ENCODE measurements around the gene UBE2F. TPM values are rescaled to one million over a fixed set of nuclear protein-coding genes. Genes with fewer than 3 reads are reported as not detected.
"Not testable (repeated sequence)": the region's sequence is repeated elsewhere in the genome, so short reads cannot be mapped to it uniquely, and the experiment has no call there.

UBE2F gene
- polyA plus RNA-seq, 2 of the 4 experiments (the other 2 are of a cell fraction): 49.7 to 81.1 TPM

DNA sequence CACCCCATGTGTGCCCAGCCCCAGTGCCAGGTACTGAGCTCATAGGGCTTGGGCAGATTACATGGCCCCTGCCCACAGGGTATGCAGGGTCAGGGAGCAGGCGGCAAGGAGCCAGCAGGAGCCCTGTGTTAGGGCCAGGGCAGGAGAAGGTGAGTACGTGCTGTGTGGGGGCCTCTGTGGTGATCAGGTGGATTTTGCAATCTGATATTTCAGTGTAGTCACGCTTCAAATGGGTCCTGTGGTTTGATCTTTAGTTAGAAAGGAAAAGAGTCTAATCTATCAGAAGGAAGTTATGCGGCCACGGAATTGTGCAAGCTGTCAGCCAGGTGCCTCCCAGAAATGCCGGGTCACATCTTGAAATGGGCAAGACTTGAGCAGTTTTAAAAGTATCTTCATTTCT lies 13.9 kb downstream of the UBE2F start (continued):
- TF ChIP-seq HOXB5 (CRISPR knock-in tag; IDR thresholded peaks at IDR 0.05) (no peak), POLR2AphosphoS2 (conservative IDR thresholded peaks at IDR 0.05; ENCODE audit: low read length) (no peak), FOSB (CRISPR knock-in tag; IDR thresholded peaks at IDR 0.05) (no peak), EP300 (IDR thresholded peaks at IDR 0.05) (no peak)

DNA sequence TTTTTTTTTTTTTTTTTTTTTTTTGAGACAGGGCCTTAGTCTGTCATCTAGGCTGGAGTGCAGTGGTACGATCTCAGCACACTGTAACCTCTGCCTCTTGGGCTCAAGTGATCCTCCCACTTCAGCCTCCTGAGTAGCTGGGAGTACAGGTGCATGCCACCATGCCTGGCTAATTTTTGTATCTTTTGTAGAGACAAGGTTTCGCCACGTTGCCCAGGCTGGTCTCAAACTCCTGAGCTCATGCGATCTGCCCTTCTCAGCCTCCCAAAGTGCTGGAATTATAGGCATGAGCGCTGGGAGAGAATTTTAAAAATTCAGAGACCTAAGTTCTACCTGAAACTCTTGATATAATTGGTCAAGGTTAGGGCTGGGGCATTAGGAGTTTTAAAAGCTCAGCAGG lies 14.8 kb downstream of the UBE2F start:
- H3K9me3 ChIP-seq; DNase-seq (ENCODE audit: low read depth in 1 of 2, low spot score in 1 of 2); H3K4me3 ChIP-seq; H3K27ac ChIP-seq; ATAC-seq; H3K4me1 ChIP-seq; H3K4me2 ChIP-seq; FAIRE-seq; POLR2A ChIA-PET: not testable (repeated sequence)
- CTCF ChIA-PET: interaction anchor here (0.6 to 1.2 kb wide), 2 partner anchors 124 to 256 kb away, joined by 3 read pairs; no protein-coding TSS in a partner anchor
- WGBS (ENCODE audit: missing lambda C conversion rate): 86% methylated on average over 5 of the region's 5 CpGs

DNA sequence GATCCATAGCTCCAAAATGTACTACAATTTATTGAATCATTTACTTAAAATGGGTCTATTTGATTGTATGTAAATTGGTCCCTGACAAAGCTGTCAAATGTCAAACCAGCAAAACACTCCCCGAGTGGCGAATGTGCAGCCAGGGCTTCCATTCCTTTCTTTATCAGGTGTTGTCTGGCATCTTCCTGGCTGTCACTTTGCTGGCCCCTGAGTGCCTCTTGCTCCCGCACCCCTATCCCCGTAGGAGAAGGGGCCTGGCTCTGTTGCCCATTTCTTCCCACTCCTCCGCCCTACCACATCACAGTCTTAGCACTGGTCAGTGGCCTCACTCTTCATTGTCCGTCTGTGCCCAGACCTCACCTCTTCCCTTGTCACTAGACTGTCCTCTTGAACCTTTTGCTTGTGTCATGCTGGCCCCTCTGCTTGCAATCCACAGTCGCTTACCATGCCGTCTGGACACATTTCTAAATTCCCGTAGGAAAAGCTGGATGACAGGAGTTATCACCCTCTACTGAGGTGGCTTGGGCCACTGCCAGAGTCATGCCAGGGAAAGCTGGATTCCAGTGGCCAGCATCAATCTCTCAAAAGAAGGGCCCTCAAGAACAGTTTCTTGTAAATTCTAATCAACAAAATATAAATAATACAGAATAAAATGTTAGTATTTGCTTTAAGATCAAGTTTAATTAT lies 15.4 kb downstream of the UBE2F start:
- Histone ChIP-seq H3K4me3 (no peak overlapping the region), H3K9me3 (no peaks in the 10 kb centered on the region), H3K4me1 (no peaks in the 10 kb centered on the region), H3K27ac (no peak overlapping the region), H3K4me2 (no peak overlapping the region)
- no peak for FAIRE-seq
- no peak for TF ChIP-seq SMC3 (IDR thresholded peaks at IDR 0.05)
- no peak for TF ChIP-seq POLR2AphosphoS2 (conservative IDR thresholded peaks at IDR 0.05; ENCODE audit: low read length)
- TF ChIP-seq, protein P1, sequence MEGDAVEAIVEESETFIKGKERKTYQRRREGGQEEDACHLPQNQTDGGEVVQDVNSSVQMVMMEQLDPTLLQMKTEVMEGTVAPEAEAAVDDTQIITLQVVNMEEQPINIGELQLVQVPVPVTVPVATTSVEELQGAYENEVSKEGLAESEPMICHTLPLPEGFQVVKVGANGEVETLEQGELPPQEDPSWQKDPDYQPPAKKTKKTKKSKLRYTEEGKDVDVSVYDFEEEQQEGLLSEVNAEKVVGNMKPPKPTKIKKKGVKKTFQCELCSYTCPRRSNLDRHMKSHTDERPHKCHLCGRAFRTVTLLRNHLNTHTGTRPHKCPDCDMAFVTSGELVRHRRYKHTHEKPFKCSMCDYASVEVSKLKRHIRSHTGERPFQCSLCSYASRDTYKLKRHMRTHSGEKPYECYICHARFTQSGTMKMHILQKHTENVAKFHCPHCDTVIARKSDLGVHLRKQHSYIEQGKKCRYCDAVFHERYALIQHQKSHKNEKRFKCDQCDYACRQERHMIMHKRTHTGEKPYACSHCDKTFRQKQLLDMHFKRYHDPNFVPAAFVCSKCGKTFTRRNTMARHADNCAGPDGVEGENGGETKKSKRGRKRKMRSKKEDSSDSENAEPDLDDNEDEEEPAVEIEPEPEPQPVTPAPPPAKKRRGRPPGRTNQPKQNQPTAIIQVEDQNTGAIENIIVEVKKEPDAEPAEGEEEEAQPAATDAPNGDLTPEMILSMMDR (IDR thresholded peaks at IDR 0.05): no peak
- TF ChIP-seq NPAS2 (CRISPR knock-in tag; IDR thresholded peaks at IDR 0.05; ENCODE audit: borderline replicate concordance): no peak
- no peak for TF ChIP-seq KDM5A (IDR thresholded peaks at IDR 0.05)
- TF ChIP-seq RARB (CRISPR knock-in tag; IDR thresholded peaks at IDR 0.05): no peak
- no peak for TF ChIP-seq MYC (IDR thresholded peaks at IDR 0.05; ENCODE audit: borderline replicate concordance, low read length)
- TF ChIP-seq CHD2 (IDR thresholded peaks at IDR 0.05; ENCODE audit: low read length, partially characterized antibody): no peak
- TF ChIP-seq ZNF302 (CRISPR knock-in tag; IDR thresholded peaks at IDR 0.05): no peak
- no peak for TF ChIP-seq HOXB13 (CRISPR knock-in tag; IDR thresholded peaks at IDR 0.05; ENCODE audit: low read depth)
- no peak for TF ChIP-seq ZFP36 (IDR thresholded peaks at IDR 0.05; ENCODE audit: borderline replicate concordance, partially characterized antibody)
- TF ChIP-seq RAD21 (conservative IDR thresholded peaks at IDR 0.05 in 1 of 2, IDR thresholded peaks at IDR 0.05 in 1 of 2): no peak
- no peak for TF ChIP-seq EP300 (IDR thresholded peaks at IDR 0.05)
- no peak for TF ChIP-seq CHD4 (IDR thresholded peaks at IDR 0.05; ENCODE audit: borderline replicate concordance)
- TF ChIP-seq, protein P2, sequence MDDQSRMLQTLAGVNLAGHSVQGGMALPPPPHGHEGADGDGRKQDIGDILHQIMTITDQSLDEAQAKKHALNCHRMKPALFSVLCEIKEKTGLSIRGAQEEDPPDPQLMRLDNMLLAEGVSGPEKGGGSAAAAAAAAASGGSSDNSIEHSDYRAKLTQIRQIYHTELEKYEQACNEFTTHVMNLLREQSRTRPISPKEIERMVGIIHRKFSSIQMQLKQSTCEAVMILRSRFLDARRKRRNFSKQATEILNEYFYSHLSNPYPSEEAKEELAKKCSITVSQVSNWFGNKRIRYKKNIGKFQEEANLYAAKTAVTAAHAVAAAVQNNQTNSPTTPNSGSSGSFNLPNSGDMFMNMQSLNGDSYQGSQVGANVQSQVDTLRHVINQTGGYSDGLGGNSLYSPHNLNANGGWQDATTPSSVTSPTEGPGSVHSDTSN (IDR thresholded peaks at IDR 0.05): no peak
- TF ChIP-seq, protein P3, sequence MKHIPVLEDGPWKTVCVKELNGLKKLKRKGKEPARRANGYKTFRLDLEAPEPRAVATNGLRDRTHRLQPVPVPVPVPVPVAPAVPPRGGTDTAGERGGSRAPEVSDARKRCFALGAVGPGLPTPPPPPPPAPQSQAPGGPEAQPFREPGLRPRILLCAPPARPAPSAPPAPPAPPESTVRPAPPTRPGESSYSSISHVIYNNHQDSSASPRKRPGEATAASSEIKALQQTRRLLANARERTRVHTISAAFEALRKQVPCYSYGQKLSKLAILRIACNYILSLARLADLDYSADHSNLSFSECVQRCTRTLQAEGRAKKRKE (CRISPR knock-in tag; IDR thresholded peaks at IDR 0.05; ENCODE audit: low read depth): no peak
- TF ChIP-seq NR3C1 (IDR thresholded peaks at IDR 0.05): no peak
- ChIA-PET CTCF (interaction anchor here (1.2 kb wide), 1 partner anchor 125 kb away, joined by 3 read pairs; no protein-coding TSS in a partner anchor), POLR2A (no interaction called here)
- DNase-seq (ENCODE audit: low read depth in 1 of 2, low spot score in 1 of 2): no peak
- 94% methylated on average over 9 of the region's 9 CpGs for WGBS (ENCODE audit: missing lambda C conversion rate)
- no peak for ATAC-seq

Measured in A549 (cell line).